HG02885 (cell line): ENCODE results near the gene XRCC4.
"Not testable (repeated sequence)": the region's sequence is repeated elsewhere in the genome, so short reads cannot be mapped to it uniquely, and the experiment has no call there.

Experiments
- ATAC-seq: cut with Tn5 transposase; IDR thresholded peaks from one replicate; pipeline ENCODE4 v1.9.1; 2021; ENCODE audit warnings: mild to moderate bottlenecking; ENCODE audit not compliant: unreplicated experiment, poor library complexity

Gene XRCC4

DNA sequence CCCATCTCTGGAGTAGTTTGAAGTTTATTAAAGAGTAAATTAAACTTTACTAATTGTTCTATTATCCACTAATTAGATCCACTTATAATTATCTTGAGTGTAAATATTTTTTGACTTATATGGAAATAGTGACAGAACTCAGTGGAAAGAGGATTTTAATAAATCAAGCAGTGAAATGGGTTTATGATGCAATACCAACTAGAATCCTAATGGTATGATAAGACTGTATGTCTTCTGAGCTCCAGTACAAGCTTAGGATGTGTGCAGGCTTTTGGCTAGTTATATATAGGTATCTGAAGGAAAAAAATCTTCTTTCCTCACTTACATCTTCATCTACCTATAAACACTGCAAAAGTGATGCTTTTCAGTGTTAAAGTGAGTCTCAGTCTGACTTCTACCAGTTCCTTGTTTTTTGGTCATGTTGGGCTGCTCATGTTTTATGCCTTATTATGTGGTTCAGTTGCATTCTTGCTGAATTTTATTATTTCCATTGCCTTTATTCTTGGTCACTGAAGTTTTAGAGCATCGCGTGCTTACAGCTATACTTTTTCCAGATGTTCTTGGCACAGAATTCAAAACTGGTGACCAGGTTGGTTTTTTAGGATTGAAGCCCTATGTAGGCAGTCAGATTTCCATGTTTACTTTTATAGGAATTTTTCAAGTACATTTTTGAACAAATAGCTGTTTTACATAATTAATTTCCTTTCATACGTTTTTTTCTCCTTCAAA, 30.5 kb downstream of the XRCC4 start:
- no peak for ATAC-seq

DNA sequence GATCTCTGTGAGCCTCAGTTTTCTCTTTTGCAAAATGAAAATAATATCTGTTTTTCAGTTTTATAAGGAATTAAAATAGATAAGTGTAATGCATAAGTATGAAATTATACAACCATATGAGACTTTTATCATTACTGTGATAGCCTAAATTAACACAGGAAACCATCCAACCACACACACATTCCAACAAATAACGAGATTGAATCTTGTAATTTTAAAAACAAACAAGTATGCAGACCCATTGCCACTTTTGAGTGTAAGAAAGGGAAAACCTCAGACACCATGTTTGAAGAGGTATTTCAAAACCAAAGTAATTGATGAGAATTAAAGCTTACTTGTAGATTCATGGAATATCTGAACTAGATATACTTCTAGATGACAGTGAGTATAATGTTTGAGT, 32.0 kb downstream of the XRCC4 start:
- no peak for ATAC-seq

DNA sequence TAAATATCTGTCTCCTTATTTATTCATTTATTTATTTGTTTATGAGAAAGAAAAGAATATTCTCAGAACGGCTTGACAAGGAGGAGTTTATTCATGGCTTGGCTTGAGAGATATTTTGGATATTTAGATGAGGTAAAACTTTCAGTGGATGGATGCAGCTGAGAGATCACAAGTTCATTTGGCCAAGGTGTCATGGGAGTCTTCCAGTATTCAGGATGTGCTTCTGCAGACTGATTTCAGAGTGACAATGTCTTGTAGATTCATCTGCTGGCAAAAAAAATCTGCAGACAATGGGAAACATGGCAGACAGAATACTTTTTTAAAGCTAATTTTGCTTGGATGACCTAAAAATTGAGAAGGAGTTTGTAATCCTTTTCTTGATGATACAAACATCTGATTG, 38.5 kb downstream of the XRCC4 start:
- ATAC-seq = no peak

DNA sequence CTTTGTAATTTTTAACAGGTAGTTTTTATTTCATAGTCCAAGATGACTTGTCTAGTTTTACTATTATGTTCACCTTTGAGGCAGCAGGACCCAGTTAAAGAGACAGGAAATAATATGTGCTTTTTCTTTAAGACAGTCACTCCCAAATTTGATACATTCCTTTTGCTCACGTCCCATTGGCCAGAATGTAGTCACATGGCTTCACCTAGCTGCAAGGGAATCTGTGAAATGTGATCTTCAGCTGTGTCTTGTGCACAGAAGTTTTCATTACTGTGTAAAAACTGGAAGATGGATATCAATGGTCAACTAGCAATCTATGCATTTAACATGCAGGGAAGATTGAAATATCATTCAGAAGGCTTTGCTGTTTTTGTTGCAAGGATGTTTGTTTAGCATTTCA, 41.1 kb downstream of the XRCC4 start:
- ATAC-seq = no peak

DNA sequence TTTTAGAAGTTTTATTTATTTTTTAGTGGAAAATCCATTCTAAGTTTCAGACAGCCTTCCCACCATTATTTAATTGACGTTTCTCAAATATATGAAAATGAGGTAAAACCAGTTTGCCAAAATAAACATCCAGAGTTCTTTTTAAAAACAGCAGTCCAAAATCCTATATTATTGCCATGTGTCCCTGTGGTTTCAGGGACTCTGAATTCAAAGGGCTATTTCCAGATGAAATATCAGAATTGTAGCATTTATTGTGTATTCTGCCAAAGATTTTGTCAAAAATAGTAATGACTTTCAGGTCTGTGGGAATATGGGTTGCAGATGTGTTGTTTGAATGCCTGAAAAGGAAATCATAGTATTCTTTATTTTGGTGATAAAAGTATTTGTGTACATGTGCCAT, 41.6 kb downstream of the XRCC4 start:
- ATAC-seq = no peak

DNA sequence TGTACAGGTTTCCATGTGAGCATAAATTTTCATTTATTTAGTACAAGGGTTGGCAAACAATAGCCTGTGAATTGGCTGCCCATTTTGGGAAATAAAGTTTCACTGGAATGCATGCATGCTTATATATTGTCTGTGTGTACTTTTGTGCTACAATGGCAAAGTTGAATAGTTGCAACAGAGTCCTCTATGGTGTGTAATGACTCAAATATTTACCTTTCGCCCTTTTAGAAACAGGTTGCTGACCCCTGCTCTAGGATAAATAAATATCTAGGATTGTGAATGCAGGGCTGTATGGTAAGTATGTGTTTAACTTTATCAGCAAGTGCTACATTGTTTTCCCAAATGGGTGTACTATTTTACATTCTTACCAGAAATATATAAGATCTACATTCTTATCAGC, 47.2 kb downstream of the XRCC4 start:
- ATAC-seq = no peak

DNA sequence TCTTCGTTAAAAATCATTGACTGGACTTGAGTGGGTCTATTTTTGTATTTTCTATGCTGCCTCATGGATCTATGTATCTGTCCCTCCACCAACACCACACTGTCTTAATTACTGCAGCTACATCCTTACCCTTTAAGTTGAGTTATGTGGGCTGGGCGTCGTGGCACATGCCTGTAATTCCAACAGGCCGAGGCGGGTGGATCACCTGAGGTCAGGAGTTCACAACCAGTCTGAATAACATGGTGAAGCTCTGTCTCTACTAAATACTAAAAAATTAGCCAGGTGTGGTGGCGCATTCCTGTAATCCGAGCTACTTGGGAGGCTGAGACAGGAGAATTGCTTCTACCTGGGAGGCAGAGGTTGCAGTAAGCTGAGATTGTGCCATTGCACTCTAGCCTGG, 48.2 kb downstream of the XRCC4 start:
- no peak for ATAC-seq

DNA sequence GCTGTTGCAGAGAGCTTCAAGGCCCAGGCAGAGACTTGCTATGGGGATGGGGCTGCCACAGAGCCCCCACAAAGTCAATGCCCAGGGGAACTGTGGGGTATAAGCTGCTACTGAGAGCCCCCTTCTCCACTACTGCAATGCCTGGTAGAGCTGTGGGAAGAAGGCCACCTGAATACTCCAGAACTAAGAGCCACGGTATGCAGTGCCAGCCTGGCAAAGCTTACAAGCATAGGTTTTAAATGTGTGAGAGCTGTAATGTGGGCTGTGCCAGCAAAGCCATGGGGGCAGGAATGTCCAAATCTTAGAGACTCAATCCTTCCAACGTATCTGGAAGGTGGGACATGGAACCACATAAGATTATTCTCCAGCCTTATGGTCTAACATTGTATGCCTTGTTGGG, 49.2 kb downstream of the XRCC4 start:
- ATAC-seq = no peak

DNA sequence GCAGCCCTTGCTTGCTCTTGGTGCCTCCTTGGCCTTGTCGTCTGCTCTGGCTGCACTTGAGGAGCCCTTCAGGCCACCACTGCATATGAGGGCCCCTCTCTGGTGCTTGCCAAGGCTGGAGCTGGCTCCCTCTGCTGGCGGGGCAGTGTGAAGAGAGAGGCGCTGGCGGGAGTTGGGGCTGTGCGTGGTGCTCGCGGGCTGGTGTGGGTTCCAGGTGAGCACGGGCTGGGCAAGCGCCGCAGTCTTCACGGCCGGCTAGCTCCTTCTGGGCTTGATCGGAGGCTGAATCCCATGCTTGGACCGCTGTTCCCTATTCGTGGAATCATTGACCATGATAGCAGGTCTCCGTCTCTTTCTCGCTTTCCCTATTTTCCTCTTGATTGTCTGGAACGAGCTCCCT, 56.5 kb downstream of the XRCC4 start:
- ATAC-seq = no peak

DNA sequence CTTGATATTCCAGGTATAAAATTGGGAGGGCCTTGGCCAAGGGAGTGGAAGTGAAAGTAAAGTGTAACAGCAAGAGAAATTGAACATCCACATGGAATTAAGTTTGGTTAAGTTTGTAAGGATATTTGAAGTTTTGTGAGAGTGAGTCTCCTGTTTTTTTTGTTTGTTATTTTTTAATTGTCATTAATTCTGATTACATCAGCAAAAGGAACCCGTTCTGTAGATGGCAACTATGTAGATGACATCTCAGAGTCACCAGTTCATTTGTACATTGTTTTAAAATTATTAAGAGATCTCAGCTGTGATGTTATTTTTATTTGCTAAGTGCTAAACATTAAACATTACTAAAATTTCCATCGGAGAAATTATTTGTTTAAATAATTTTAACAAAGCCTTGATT, 65.2 kb downstream of the XRCC4 start:
- ATAC-seq = no peak

DNA sequence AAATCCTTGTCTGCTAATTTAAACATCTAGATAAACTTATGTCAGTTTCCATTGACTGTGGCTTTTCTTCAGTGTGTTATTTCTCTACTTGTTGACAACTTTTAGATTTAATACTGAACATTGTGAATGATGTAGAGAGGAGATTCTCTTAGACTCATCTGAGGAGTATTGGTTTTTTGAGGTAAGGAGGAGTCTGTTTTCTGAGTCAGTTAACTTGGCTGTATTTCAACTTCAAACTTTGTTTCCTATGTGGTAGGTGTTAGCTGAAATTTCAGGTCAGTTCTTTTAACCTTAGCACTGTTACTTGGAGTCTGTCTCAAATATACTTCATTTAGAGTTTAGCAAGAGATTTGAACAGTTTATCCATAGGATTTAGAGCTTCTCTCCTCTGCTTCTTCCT, 67.9 kb downstream of the XRCC4 start:
- no peak for ATAC-seq

DNA sequence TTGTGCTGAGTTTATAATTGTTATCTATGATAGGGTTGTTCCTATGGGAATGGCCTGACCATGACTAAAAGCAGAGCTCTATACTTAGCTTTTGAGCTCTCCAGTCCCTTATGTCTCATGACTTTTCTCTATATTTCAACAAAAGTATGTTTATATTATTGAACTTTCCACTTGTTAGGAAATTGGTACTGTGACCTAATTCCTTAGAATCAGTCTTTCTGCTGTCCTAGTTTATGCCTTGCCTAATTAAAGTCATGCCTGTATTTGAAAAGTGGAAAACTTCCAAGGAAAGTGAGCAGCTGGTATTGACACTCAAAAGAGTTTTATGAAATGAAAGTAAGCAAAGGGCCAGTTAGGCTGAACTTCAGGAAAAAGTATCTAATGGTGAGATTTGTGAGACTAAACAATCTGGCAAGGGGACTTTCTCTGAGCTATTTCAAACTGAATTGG, 68.6 kb downstream of the XRCC4 start:
- ATAC-seq = no peak

DNA sequence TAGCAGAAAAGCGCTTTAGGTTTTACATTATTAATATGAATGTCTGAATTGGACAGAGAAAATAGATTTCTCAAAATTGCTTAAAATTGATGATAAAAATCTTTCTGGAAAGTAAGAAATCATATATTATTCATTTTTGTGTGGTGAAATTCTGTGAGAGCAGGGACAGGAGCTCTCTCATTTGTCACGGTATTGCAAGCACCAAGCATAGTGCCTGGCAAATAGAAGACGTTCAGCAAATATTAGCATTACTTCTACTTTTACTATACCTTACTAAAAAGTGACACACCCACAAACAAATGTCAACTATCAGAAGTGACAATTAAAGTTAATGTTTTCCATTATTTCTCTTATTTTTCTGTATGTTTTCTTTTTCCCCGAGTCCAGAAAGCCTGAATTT, 69.1 kb downstream of the XRCC4 start:
- ATAC-seq = no peak

DNA sequence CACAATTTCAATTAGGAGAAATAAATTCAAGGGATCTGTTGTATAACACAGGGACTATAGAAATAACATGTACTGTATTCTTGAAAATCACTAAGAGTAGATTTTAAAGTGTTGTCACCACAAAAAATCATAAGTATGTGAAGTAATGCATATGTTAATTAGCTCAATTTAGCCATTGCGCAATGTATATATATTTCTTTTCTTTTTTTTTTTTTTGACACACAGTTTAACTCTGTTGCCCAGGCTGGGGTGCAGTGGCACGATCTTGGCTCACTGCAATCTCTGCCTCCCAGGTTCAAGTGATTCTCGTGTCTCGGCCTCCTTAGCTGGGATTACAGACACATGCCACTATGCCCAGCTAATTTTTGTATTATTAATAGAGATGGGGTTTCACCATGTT, 70.2 kb downstream of the XRCC4 start:
- no peak for ATAC-seq

DNA sequence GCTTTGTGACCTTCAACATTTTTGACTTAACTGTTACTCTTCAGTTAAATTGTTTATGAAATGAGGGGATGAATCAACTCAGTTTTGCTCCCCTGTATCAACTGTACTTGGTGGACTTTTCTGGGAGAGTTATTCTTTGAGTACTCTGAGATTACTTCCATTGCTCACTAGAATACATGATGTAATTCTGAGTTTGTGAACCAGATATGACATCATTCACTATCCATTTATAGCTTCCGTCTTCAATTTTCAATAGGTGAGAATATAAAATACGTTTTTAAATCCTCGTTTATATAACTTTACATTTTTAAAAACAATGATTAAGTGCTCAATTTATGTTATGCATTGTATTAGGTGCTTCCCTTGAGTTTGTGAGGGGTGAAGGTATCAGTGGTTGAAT, 71.0 kb downstream of the XRCC4 start:
- ATAC-seq = no peak

DNA sequence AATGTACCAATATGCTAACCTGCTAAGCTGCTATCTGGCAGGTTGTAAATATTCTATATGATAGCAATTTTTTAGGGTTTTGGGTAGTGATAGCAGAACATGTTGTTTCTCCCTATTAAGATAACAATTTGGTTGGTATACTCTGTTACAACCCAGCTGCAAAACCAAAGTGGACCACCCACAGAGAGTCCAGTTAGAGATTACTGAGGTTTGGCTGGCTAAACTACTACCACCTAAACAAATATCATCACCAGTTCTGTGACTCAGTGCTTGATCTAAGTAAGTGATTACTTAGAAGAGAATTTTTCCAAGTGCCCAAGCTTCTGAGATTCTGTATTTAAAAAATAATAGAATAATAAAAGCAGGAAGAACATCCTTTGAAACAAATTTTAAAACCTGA, 72.3 kb downstream of the XRCC4 start:
- ATAC-seq = no peak

DNA sequence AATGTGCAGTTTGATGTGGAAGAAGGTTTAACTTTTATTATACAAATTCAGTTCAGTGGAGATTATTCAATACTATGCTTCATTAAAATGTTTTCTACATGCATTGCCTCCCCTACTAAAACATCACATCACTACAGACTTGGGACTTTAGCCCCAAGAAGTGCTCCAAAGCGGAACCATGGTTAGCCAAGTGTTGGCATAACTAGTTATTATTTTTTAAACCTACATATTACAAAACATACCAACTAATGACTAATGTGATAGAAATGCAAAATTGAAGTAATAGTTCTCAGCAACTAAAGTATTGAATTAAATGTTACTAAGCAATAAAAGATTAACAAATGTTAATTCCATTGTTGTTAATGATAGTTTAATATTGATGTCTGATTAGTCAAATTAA, 74.5 kb downstream of the XRCC4 start:
- ATAC-seq = no peak

DNA sequence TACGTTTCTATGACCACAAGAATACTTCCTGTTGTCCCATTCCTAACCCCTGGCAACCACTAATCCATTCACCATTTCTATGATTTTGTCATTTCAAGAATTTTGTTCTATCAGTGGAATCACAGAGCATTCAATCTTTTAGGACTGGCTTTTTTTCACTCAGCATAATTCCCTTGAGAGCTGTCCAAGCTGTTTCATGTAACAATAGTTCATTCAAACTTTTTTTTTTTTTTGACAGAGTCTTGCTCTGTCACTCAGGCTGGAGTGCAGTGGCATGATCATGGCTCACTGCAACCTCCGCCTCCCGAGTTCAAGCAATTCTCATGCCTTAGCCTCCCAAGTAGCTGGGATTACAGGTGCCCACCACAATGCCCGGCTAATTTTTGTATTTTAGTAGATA, 75.6 kb downstream of the XRCC4 start:
- ATAC-seq = not testable (repeated sequence)

DNA sequence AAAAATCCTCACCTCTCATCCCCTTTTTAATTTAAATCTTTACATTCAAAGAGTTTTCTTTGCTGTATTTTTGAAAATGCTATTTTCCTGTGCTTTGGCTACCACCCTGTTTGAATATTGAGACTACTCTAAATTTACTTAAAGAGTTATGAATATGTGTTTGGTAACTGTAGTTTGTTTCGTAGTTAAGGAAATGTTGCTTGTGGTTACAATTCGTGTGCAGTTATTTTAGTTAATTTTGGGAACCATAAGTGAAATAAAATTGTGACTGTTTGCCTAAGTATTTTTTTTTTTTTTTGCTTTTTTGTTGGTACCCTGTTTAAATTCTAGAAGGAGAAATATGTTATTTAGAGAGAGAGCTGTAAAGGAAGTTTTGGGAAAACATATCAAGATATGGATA, 78.7 kb downstream of the XRCC4 start:
- no peak for ATAC-seq

DNA sequence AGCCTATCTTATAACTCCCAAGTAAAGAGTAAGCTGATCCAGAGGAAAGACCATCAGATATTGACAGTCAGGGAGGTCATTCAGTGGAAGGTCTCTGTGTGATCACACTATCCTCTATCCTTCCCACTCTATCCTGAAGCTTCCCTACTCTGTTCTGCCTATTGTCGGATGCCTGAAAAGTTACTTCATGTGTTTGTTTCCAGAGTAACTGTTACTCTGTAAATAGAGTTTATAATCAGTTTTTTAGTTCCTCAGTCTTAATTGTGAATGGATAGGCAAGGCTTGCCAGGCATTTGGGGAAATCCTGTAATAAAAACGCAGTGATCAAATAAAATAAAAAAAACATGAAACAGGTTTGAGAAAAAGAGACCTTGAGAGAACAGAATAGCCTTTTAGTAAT, 79.8 kb downstream of the XRCC4 start:
- no peak for ATAC-seq

DNA sequence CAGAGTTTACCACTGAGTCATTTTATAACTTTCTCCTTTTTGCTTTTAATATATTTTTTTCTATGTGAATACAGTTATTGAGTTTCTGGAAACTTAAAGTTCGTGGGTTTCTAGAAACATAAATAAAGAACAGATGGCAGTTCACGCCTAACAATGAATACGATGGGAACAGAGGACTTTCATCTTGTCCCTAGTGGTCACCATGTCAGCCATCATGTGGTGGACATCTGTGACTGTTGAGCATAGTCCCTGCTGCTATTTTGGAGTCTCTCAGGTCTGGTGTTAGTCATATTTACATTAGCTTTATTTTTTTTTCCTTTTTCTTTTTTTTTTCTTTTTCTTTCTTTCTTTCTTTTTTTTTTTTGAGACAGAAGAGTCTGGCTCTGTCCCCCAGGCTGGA, 85.3 kb downstream of the XRCC4 start:
- ATAC-seq = no peak

DNA sequence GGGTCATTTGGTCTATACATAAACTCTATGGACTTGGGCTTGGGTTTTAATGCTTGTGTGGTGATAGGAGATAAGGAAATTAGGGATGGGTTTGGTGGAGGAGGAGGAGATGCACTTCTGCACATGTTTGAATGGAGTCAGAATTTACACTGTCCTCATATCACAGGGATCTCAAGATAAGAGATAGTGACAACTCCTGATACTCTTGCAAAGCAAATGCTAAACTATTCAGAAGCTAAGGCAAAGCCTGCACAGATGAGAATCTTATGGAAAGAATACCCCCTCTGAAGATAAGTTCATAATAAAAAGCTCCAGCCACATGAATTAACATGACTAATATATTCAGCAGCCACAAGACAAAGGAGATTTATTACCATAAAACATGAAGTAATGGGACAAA, 90.2 kb downstream of the XRCC4 start:
- no peak for ATAC-seq
